Mesothelial cell of epicardium (in vitro differentiated cells): ENCODE results near the gene PTPRT. TPM values are rescaled to one million over a fixed set of nuclear protein-coding genes. Genes with fewer than 3 reads are reported as not detected.

Source experiments
- DNase-seq, 2 experiments: peaks; one replicate each; pipeline ENCODE4 v3.0.0; 2021; ENCODE audit warnings: low spot score in 2 of 2; ENCODE audit not compliant: unreplicated experiment in 2 of 2
- H3K27ac Mint-ChIP-seq: 2 replicates; pipeline ENCODE4 v1.8.0; 2021; ENCODE audit warnings: mixed read lengths
- H3K27me3 Mint-ChIP-seq: 2 replicates; pipeline ENCODE4 v1.8.0; 2021; ENCODE audit warnings: low read depth, mixed read lengths
- H3K36me3 Mint-ChIP-seq: 2 replicates; pipeline ENCODE4 v1.8.0; 2021; ENCODE audit warnings: mixed read lengths
- H3K4me1 Mint-ChIP-seq: 2 replicates; pipeline ENCODE4 v1.8.0; 2021; ENCODE audit warnings: mixed read lengths
- H3K4me3 Mint-ChIP-seq: 2 replicates; pipeline ENCODE4 v1.8.0; 2021; ENCODE audit warnings: mild to moderate bottlenecking, moderate library complexity, mixed read lengths
- H3K9me3 Mint-ChIP-seq: 2 replicates; pipeline ENCODE4 v1.8.0; 2021; ENCODE audit warnings: mixed read lengths
- CTCF ChIP-seq: fragments of 200-600 bp; sonication (generic); IDR thresholded peaks from one replicate; pipeline ENCODE4 v1.5.0; 2021; ENCODE audit warnings: antibody characterized with exemption; ENCODE audit not compliant: unreplicated experiment
- total RNA-seq: library from RNA; stranded (reverse); gene quantifications from 3 replicates; pipeline ENCODE4 v1.2.1, GENCODE V29; 2021

PTPRT gene
- total RNA-seq, 1 donor from 2014 or later = 0.80 TPM

GRCh38 chr20:43231829-43232228 is 42.1 kb upstream of the PTPRT start:
- Mint-ChIP-seq H3K27me3 (peaks cover 6% of the 10 kb centered on the region), H3K9me3 (no peaks in the 10 kb centered on the region), H3K36me3 (no peaks in the 10 kb centered on the region), H3K4me1 (no peaks in the 10 kb centered on the region), H3K27ac (no peak overlapping the region), H3K4me3 (no peak overlapping the region)
- DNase-seq = no peak
- no peak for TF ChIP-seq CTCF

- no peak overlapping the region for H3K4me3 Mint-ChIP-seq
- no peaks in the 10 kb centered on the region for H3K4me1 Mint-ChIP-seq
- H3K9me3 Mint-ChIP-seq = no peaks in the 10 kb centered on the region
- H3K36me3 Mint-ChIP-seq = no peaks in the 10 kb centered on the region
- no peak for DNase-seq
- H3K27ac Mint-ChIP-seq = no peak overlapping the region
- peaks cover 2% of the 10 kb centered on the region for H3K27me3 Mint-ChIP-seq
- TF ChIP-seq CTCF = no peak
Observed at GRCh38 chr20:43229696-43230095, 40.0 kb upstream of the PTPRT start.

GRCh38 chr20:43220612-43221011 is 30.9 kb upstream of the PTPRT start:
- H3K9me3 Mint-ChIP-seq = no peaks in the 10 kb centered on the region

GRCh38 chr20:43210901-43211300 is 21.2 kb upstream of the PTPRT start:
- DNase-seq = no peak
- H3K36me3 Mint-ChIP-seq = no peaks in the 10 kb centered on the region
- H3K4me1 Mint-ChIP-seq = no peaks in the 10 kb centered on the region
- peaks cover 15% of the 10 kb centered on the region for H3K27me3 Mint-ChIP-seq
- no peak overlapping the region for H3K4me3 Mint-ChIP-seq
- no peak overlapping the region for H3K27ac Mint-ChIP-seq
- no peak for TF ChIP-seq CTCF
- H3K9me3 Mint-ChIP-seq = peaks cover under 1% of the 10 kb centered on the region

More at GRCh38 chr20:43220612-43221011, 30.9 kb upstream of the PTPRT start:
- no peaks in the 10 kb centered on the region for H3K36me3 Mint-ChIP-seq
- TF ChIP-seq CTCF = no peak
- H3K4me3 Mint-ChIP-seq = no peak overlapping the region
- H3K4me1 Mint-ChIP-seq = no peaks in the 10 kb centered on the region
- no peak overlapping the region for H3K27ac Mint-ChIP-seq
- H3K27me3 Mint-ChIP-seq = peaks cover 31% of the 10 kb centered on the region
- DNase-seq = no peak

GRCh38 chr20:43209831-43210230 is 20.1 kb upstream of the PTPRT start:
- Mint-ChIP-seq H3K9me3 (peaks cover 4% of the 10 kb centered on the region), H3K36me3 (no peaks in the 10 kb centered on the region), H3K4me1 (no peaks in the 10 kb centered on the region), H3K27me3 (peaks cover 9% of the 10 kb centered on the region), H3K4me3 (no peak overlapping the region), H3K27ac (no peak overlapping the region)
- TF ChIP-seq CTCF = no peak
- no peak for DNase-seq

GRCh38 chr20:43205699-43206098 is 16.0 kb upstream of the PTPRT start:
- H3K4me1 Mint-ChIP-seq = no peaks in the 10 kb centered on the region
- no peak overlapping the region for H3K27ac Mint-ChIP-seq
- H3K27me3 Mint-ChIP-seq = peaks cover 8% of the 10 kb centered on the region
- TF ChIP-seq CTCF = peak; percentile 20
- no peaks in the 10 kb centered on the region for H3K36me3 Mint-ChIP-seq
- no peak for DNase-seq
- H3K9me3 Mint-ChIP-seq = peaks cover 4% of the 10 kb centered on the region
- H3K4me3 Mint-ChIP-seq = no peak overlapping the region
